ENCODE results near the gene RAB33A.

The RAB33A gene

DNA sequence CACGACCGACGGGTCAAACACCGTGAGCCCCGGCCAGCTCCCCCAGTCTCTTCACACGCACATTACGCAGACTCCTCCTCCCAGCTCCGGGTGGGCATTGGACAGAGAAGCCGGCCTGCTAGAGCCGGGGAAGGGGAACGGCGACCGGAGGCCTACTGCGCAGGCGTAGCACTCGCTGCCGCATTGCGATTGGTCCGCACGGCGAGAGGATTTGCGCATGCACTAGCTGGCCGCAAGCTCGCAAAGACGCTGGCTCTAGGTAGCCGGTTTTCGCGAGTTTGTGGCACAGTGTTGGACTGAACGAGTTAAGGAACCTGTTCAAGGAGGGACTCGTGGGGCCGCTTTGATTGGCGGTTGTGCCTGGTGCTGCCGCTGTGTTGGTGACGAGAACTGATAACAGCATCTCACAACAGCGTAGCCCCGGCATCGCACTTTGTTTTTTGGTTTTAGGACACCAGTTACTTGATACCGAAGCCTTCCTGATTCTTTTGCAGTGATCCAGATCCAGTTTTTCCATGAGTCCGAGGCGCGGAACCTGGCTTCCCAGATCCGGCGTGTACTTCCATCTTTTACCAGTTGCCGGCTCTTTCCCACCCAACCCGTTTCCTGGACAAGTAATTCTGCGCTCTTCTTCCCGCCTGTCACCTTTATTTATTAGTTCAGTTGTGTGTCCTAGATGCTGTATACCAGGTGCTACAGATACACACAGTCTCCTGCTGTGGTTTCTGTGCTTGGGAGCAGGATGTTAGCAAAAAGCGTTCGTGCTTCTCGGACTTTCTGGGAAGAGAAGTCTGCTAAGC, 5.9 kb upstream of the RAB33A start, which contains the start of gene AIFM1 (continued):
- no peak for TF ChIP-seq ZNF571 (tag by site-specific recombination; IDR thresholded peaks at IDR 0.05)
- peak; percentile 57; the same call in 1 of the 2 replicates for TF ChIP-seq YY1 (tag by site-specific recombination; IDR thresholded peaks at IDR 0.05)
- TF ChIP-seq ZNF610 (tag by site-specific recombination; IDR thresholded peaks at IDR 0.05; ENCODE audit: borderline replicate concordance), result 0 out of 2 replicates have a peak, but pooled peaks have one; percentile 70
- TF ChIP-seq ZNF341 (tag by site-specific recombination; IDR thresholded peaks at IDR 0.05; ENCODE audit: low read depth), result peak; percentile 70
- no peak for TF ChIP-seq PRDM1 (tag by site-specific recombination; IDR thresholded peaks at IDR 0.05)
- TF ChIP-seq, protein P1, sequence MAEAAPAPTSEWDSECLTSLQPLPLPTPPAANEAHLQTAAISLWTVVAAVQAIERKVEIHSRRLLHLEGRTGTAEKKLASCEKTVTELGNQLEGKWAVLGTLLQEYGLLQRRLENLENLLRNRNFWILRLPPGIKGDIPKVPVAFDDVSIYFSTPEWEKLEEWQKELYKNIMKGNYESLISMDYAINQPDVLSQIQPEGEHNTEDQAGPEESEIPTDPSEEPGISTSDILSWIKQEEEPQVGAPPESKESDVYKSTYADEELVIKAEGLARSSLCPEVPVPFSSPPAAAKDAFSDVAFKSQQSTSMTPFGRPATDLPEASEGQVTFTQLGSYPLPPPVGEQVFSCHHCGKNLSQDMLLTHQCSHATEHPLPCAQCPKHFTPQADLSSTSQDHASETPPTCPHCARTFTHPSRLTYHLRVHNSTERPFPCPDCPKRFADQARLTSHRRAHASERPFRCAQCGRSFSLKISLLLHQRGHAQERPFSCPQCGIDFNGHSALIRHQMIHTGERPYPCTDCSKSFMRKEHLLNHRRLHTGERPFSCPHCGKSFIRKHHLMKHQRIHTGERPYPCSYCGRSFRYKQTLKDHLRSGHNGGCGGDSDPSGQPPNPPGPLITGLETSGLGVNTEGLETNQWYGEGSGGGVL (tag by site-specific recombination; IDR thresholded peaks at IDR 0.05), result no peak
- 0 out of 2 replicates have a peak, but pooled peaks have one; percentile 25 for TF ChIP-seq ZNF701 (tag by site-specific recombination; IDR thresholded peaks at IDR 0.05)
- TF ChIP-seq, protein P2, sequence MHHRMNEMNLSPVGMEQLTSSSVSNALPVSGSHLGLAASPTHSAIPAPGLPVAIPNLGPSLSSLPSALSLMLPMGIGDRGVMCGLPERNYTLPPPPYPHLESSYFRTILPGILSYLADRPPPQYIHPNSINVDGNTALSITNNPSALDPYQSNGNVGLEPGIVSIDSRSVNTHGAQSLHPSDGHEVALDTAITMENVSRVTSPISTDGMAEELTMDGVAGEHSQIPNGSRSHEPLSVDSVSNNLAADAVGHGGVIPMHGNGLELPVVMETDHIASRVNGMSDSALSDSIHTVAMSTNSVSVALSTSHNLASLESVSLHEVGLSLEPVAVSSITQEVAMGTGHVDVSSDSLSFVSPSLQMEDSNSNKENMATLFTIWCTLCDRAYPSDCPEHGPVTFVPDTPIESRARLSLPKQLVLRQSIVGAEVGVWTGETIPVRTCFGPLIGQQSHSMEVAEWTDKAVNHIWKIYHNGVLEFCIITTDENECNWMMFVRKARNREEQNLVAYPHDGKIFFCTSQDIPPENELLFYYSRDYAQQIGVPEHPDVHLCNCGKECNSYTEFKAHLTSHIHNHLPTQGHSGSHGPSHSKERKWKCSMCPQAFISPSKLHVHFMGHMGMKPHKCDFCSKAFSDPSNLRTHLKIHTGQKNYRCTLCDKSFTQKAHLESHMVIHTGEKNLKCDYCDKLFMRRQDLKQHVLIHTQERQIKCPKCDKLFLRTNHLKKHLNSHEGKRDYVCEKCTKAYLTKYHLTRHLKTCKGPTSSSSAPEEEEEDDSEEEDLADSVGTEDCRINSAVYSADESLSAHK (tag by site-specific recombination; IDR thresholded peaks at IDR 0.05), result peak; percentile 66; the same call in 1 of the 2 replicates
- TF ChIP-seq, protein P3, sequence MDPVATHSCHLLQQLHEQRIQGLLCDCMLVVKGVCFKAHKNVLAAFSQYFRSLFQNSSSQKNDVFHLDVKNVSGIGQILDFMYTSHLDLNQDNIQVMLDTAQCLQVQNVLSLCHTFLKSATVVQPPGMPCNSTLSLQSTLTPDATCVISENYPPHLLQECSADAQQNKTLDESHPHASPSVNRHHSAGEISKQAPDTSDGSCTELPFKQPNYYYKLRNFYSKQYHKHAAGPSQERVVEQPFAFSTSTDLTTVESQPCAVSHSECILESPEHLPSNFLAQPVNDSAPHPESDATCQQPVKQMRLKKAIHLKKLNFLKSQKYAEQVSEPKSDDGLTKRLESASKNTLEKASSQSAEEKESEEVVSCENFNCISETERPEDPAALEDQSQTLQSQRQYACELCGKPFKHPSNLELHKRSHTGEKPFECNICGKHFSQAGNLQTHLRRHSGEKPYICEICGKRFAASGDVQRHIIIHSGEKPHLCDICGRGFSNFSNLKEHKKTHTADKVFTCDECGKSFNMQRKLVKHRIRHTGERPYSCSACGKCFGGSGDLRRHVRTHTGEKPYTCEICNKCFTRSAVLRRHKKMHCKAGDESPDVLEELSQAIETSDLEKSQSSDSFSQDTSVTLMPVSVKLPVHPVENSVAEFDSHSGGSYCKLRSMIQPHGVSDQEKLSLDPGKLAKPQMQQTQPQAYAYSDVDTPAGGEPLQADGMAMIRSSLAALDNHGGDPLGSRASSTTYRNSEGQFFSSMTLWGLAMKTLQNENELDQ (tag by site-specific recombination; IDR thresholded peaks at IDR 0.05; ENCODE audit: low read depth), result no peak
- 0 out of 2 replicates have a peak, but pooled peaks have one; percentile 36 for TF ChIP-seq ZNF302 (tag by site-specific recombination; IDR thresholded peaks at IDR 0.05; ENCODE audit: low read depth)
- TF ChIP-seq GLI2 (tag by site-specific recombination; IDR thresholded peaks at IDR 0.05; ENCODE audit: borderline replicate concordance, low read depth), result no peak
- peak; percentile 88 for TF ChIP-seq ZXDB (tag by site-specific recombination; IDR thresholded peaks at IDR 0.05)
- TF ChIP-seq, protein P4, sequence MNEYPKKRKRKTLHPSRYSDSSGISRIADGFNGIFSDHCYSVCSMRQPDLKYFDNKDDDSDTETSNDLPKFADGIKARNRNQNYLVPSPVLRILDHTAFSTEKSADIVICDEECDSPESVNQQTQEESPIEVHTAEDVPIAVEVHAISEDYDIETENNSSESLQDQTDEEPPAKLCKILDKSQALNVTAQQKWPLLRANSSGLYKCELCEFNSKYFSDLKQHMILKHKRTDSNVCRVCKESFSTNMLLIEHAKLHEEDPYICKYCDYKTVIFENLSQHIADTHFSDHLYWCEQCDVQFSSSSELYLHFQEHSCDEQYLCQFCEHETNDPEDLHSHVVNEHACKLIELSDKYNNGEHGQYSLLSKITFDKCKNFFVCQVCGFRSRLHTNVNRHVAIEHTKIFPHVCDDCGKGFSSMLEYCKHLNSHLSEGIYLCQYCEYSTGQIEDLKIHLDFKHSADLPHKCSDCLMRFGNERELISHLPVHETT (tag by site-specific recombination; IDR thresholded peaks at IDR 0.05), result peak; percentile 94
- TF ChIP-seq SALL2 (tag by site-specific recombination; IDR thresholded peaks at IDR 0.05; ENCODE audit: borderline replicate concordance), result no peak
- TF ChIP-seq, protein P5, sequence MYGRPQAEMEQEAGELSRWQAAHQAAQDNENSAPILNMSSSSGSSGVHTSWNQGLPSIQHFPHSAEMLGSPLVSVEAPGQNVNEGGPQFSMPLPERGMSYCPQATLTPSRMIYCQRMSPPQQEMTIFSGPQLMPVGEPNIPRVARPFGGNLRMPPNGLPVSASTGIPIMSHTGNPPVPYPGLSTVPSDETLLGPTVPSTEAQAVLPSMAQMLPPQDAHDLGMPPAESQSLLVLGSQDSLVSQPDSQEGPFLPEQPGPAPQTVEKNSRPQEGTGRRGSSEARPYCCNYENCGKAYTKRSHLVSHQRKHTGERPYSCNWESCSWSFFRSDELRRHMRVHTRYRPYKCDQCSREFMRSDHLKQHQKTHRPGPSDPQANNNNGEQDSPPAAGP (tag by site-specific recombination; IDR thresholded peaks at IDR 0.05), result peak; percentile 97
- TF ChIP-seq, protein P6, sequence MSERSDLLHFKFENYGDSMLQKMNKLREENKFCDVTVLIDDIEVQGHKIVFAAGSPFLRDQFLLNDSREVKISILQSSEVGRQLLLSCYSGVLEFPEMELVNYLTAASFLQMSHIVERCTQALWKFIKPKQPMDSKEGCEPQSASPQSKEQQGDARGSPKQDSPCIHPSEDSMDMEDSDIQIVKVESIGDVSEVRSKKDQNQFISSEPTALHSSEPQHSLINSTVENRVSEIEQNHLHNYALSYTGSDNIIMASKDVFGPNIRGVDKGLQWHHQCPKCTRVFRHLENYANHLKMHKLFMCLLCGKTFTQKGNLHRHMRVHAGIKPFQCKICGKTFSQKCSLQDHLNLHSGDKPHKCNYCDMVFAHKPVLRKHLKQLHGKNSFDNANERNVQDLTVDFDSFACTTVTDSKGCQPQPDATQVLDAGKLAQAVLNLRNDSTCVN (tag by site-specific recombination; optimal IDR thresholded peaks at IDR 0.05), result peak; percentile 79
- TF ChIP-seq ZNF155 (tag by site-specific recombination; IDR thresholded peaks at IDR 0.05), result no peak
- TF ChIP-seq, protein P7, sequence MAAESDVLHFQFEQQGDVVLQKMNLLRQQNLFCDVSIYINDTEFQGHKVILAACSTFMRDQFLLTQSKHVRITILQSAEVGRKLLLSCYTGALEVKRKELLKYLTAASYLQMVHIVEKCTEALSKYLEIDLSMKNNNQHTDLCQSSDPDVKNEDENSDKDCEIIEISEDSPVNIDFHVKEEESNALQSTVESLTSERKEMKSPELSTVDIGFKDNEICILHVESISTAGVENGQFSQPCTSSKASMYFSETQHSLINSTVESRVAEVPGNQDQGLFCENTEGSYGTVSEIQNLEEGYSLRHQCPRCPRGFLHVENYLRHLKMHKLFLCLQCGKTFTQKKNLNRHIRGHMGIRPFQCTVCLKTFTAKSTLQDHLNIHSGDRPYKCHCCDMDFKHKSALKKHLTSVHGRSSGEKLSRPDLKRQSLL (tag by site-specific recombination; IDR thresholded peaks at IDR 0.05), result peak; percentile 93
- peak; percentile 77 for TF ChIP-seq ZNF629 (tag by site-specific recombination; IDR thresholded peaks at IDR 0.05)
- TF ChIP-seq ZNF211 (tag by site-specific recombination; IDR thresholded peaks at IDR 0.05; ENCODE audit: low read depth), result no peak
- TF ChIP-seq ZNF140 (tag by site-specific recombination; IDR thresholded peaks at IDR 0.05), result no peak
- peak; percentile 28; the same call in 1 of the 2 replicates for TF ChIP-seq ZBTB20 (tag by site-specific recombination; IDR thresholded peaks at IDR 0.05)
- no peak for TF ChIP-seq ZNF626 (tag by site-specific recombination; IDR thresholded peaks at IDR 0.05)
- TF ChIP-seq ZNF585B (tag by site-specific recombination; IDR thresholded peaks at IDR 0.05), result no peak
